Lung (tissue), 12 donors: ENCODE data around the gene PRSS2. TPM values are rescaled to one million over a fixed set of nuclear protein-coding genes. Genes with fewer than 3 reads are reported as not detected.

Source experiments
- ATAC-seq: fragments of 200-7000 bp; cut with Tn5 transposase; one replicate; pipeline ENCODE4 v1.9.1; 2020; ENCODE audit warnings: moderate number of reproducible peaks; ENCODE audit not compliant: insufficient read depth, low FRiP score
- DNase-seq, 3 donors: peaks; one replicate each; pipeline ENCODE4 v3.0.0-alpha.2; 2013 to 2017
- H3K27ac ChIP-seq, 2 donors: one replicate each; pipeline ENCODE4 v1.5.1; 2013; ENCODE audit warnings: mild to moderate bottlenecking in 2 of 2, moderate library complexity in 2 of 2, control low read depth in 1 of 2, inconsistent platforms in 1 of 2, low read depth in 1 of 2, low read length in 1 of 2
- H3K27me3 ChIP-seq, 3 donors: one replicate each; pipeline ENCODE4 v1.5.1; 2013; ENCODE audit warnings: low read length in 2 of 3; ENCODE audit not compliant: control insufficient read depth in 3 of 3, insufficient read depth in 3 of 3
- H3K36me3 ChIP-seq, 4 donors: one replicate each; pipeline ENCODE4 v1.5.1; 2013; ENCODE audit warnings: low read length in 4 of 4, mild to moderate bottlenecking in 1 of 4, moderate library complexity in 1 of 4; ENCODE audit not compliant: control insufficient read depth in 4 of 4, insufficient read depth in 4 of 4
- H3K4me1 ChIP-seq, 5 donors: one replicate each; pipeline ENCODE4 v1.5.1; 2013; ENCODE audit warnings: low read length in 5 of 5, mild to moderate bottlenecking in 2 of 5, moderate library complexity in 1 of 5; ENCODE audit not compliant: control insufficient read depth in 5 of 5, insufficient read depth in 5 of 5
- H3K4me3 ChIP-seq: one replicate; pipeline ENCODE4 v1.5.1; 2013; ENCODE audit warnings: mild to moderate bottlenecking, control low read depth, moderate library complexity
- H3K9ac ChIP-seq, 2 donors: one replicate each; pipeline ENCODE4 v1.5.1; 2013; ENCODE audit warnings: low read length in 2 of 2, control low read depth in 1 of 2; ENCODE audit not compliant: insufficient read depth in 1 of 2
- H3K9me3 ChIP-seq, 4 donors: one replicate each; pipeline ENCODE4 v1.5.1; 2013; ENCODE audit warnings: low read length in 3 of 4, mild to moderate bottlenecking in 1 of 4, moderate library complexity in 1 of 4; ENCODE audit not compliant: control insufficient read depth in 4 of 4, insufficient read depth in 3 of 4
- WGBS, 2 donors: extraction: QIAGEN DNeasy Blood & Tissue Kit; methylation state at CpG; one replicate each; pipeline ENCODE4 v1.1.7; 2013; 5-methylcytosine and 5-hydroxymethylcytosine counted together
- polyA plus RNA-seq, 2 donors: library from polyadenylated mRNA; stranded (reverse); fragments of 200-250 nt; gene quantifications; one replicate each; pipeline ENCODE4 v1.2.1, GENCODE V29; 2013
- total RNA-seq, 2 donors: library from RNA; depleted of rRNA in 1 of 2; stranded (reverse); fragments of >200 nt in 1 of 2; gene quantifications; one replicate each; pipeline ENCODE4 v1.2.1, GENCODE V29; 2014 to 2021
- TF ChIP-seq, protein P1 (sequence below): IDR thresholded peaks from 2 replicates; pipeline ENCODE4 v1.5.1; 2012; ENCODE audit warnings: mild to moderate bottlenecking; ENCODE audit errors: control extremely low read depth, extremely low read depth
- donor health status: control.
- donor health status: control.
- donor health status: Bipolar disorder and iron deficiency.
- donor health status: healthy.
- donor health status: DM: yes; HTN: yes; CAD: no.

Gene PRSS2
- total and polyA plus RNA-seq, 4 donors: 0.35 to 47.9 (median 1.7) TPM; not detected in 1

- no peak overlapping the region for H3K4me3 ChIP-seq
- DNase-seq (no peak), ATAC-seq (no peak)
- no peaks in the 10 kb centered on the region for H3K9me3 ChIP-seq
- no peak overlapping the region for H3K9ac ChIP-seq
- WGBS, 2 donors: 47 to 76% methylated on average over 7 of the region's 7 CpGs
- TF ChIP-seq, protein P1, sequence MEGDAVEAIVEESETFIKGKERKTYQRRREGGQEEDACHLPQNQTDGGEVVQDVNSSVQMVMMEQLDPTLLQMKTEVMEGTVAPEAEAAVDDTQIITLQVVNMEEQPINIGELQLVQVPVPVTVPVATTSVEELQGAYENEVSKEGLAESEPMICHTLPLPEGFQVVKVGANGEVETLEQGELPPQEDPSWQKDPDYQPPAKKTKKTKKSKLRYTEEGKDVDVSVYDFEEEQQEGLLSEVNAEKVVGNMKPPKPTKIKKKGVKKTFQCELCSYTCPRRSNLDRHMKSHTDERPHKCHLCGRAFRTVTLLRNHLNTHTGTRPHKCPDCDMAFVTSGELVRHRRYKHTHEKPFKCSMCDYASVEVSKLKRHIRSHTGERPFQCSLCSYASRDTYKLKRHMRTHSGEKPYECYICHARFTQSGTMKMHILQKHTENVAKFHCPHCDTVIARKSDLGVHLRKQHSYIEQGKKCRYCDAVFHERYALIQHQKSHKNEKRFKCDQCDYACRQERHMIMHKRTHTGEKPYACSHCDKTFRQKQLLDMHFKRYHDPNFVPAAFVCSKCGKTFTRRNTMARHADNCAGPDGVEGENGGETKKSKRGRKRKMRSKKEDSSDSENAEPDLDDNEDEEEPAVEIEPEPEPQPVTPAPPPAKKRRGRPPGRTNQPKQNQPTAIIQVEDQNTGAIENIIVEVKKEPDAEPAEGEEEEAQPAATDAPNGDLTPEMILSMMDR: no peak
- peaks cover 0 to 37% (median 6%) of the 10 kb centered on the region in 3 donors for H3K27me3 ChIP-seq
- H3K36me3 ChIP-seq: no peaks in the 10 kb centered on the region
- no peak overlapping the region for H3K27ac ChIP-seq
- H3K4me1 ChIP-seq: no peaks in the 10 kb centered on the region
Measured at GRCh38 chr7:142812437-142813215, 41.9 kb downstream of the PRSS2 start.

GRCh38 chr7:142813226-142813625, 42.5 kb downstream of the PRSS2 start:
- H3K9ac ChIP-seq: no peak overlapping the region
- DNase-seq (no peak), ATAC-seq (no peak)
- no peaks in the 10 kb centered on the region for H3K36me3 ChIP-seq
- no peak overlapping the region for H3K4me3 ChIP-seq
- H3K9me3 ChIP-seq: no peaks in the 10 kb centered on the region
- H3K27ac ChIP-seq: no peak overlapping the region
- H3K27me3 ChIP-seq: peaks cover 0 to 33% (median 5%) of the 10 kb centered on the region in 3 donors
- WGBS, 2 donors: 24 to 64% methylated on average over 2 of the region's 2 CpGs
- TF ChIP-seq, protein P1: no peak
- H3K4me1 ChIP-seq: no peaks in the 10 kb centered on the region

GRCh38 chr7:142813699-142814098, 42.9 kb downstream of the PRSS2 start:
- H3K9ac ChIP-seq: no peak overlapping the region
- DNase-seq (no peak), ATAC-seq (no peak)
- H3K36me3 ChIP-seq: no peaks in the 10 kb centered on the region
- peaks cover 0 to 31% (median under 1%) of the 10 kb centered on the region in 3 donors for H3K27me3 ChIP-seq
- no peak overlapping the region for H3K4me3 ChIP-seq
- H3K27ac ChIP-seq: no peak overlapping the region
- no peaks in the 10 kb centered on the region for H3K9me3 ChIP-seq
- 44 to 85% methylated on average over 1 of the region's 1 CpG for WGBS, 2 donors
- no peaks in the 10 kb centered on the region for H3K4me1 ChIP-seq
- TF ChIP-seq, protein P1: no peak
